ENCODE data around the gene GLI3. TPM values are rescaled to one million over a fixed set of nuclear protein-coding genes. Genes with fewer than 3 reads are reported as not detected.

GLI3 gene
- polyA plus RNA-seq, 2 of the 4 experiments (the other 2 are of a cell fraction): 0.09 TPM; not detected in 1

- ATAC-seq (no peak), FAIRE-seq (no peak), DNase-seq (ENCODE audit: low read depth in 1 of 2, low spot score in 1 of 2) (no peak)
- TF ChIP-seq RARB (CRISPR knock-in tag; IDR thresholded peaks at IDR 0.05) (no peak), E2F6 (IDR thresholded peaks at IDR 0.05; ENCODE audit: borderline replicate concordance, low read depth) (no peak)
- CTCF ChIA-PET: no interaction called here
- 40% methylated on average over 6 of the region's 6 CpGs for WGBS (ENCODE audit: missing lambda C conversion rate)
- Histone ChIP-seq H3K4me3 (no peak overlapping the region), H3K9me3 (no peaks in the 10 kb centered on the region), H3K27ac (no peak overlapping the region), H3K4me1 (no peaks in the 10 kb centered on the region), H3K4me2 (no peak overlapping the region)
- POLR2A ChIA-PET: no interaction called here
These were observed 237.2 kb downstream of the GLI3 start for GRCh38 chr7:41999736-42000283.

- FAIRE-seq (no peak), DNase-seq (ENCODE audit: low read depth in 1 of 2, low spot score in 1 of 2) (no peak), ATAC-seq (no peak)
- Histone ChIP-seq H3K4me2 (no peak overlapping the region), H3K4me3 (no peak overlapping the region), H3K27ac (no peak overlapping the region), H3K9me3 (no peaks in the 10 kb centered on the region), H3K4me1 (no peaks in the 10 kb centered on the region)
- POLR2A ChIA-PET: no interaction called here
- 50% methylated on average over 2 of the region's 2 CpGs for WGBS (ENCODE audit: missing lambda C conversion rate)
- CTCF ChIA-PET: interaction anchor here (0.7 to 2.5 kb wide), 4 partner anchors 18 to 60 kb away, joined by 3 to 16 read pairs (median 4); no protein-coding TSS in a partner anchor
- no peak for TF ChIP-seq TFCP2L1 (CRISPR knock-in tag; IDR thresholded peaks at IDR 0.05)
- TF ChIP-seq FOSL2 (IDR thresholded peaks at IDR 0.05): no peak
- TF ChIP-seq FOSL2 (CRISPR knock-in tag; IDR thresholded peaks at IDR 0.05): no peak
- no peak for TF ChIP-seq EHF (CRISPR knock-in tag; IDR thresholded peaks at IDR 0.05)
These were observed 239.0 kb downstream of the GLI3 start for GRCh38 chr7:41998041-41998440.

- no peak overlapping the region for H3K4me2 ChIP-seq
- DNase-seq (ENCODE audit: low read depth in 1 of 2, low spot score in 1 of 2) (no peak), FAIRE-seq (no peak), ATAC-seq (no peak)
- TF ChIP-seq TP53 (CRISPR knock-in tag; IDR thresholded peaks at IDR 0.05) (no peak), PBX3 (IDR thresholded peaks at IDR 0.05) (no peak)
- H3K4me1 ChIP-seq: no peaks in the 10 kb centered on the region
- WGBS (ENCODE audit: missing lambda C conversion rate): 72% methylated on average over 2 of the region's 2 CpGs
- ChIA-PET CTCF (interaction anchor here (0.7 to 2.5 kb wide), 5 partner anchors 17 to 61 kb away, joined by 3 to 16 read pairs (median 4); no protein-coding TSS in a partner anchor), POLR2A (no interaction called here)
- H3K27ac ChIP-seq: no peak overlapping the region
- H3K9me3 ChIP-seq: no peaks in the 10 kb centered on the region
- no peak overlapping the region for H3K4me3 ChIP-seq
These were observed 239.9 kb downstream of the GLI3 start for GRCh38 chr7:41997151-41997550.

GRCh38 chr7:41996381-41997035 is 240.5 kb downstream of the GLI3 start:
- CTCF ChIA-PET: interaction anchor here (1.1 to 2.5 kb wide), 2 partner anchors 18 to 25 kb away, joined by 3 to 16 read pairs; no protein-coding TSS in a partner anchor
- Histone ChIP-seq H3K4me1 (no peaks in the 10 kb centered on the region), H3K9me3 (no peaks in the 10 kb centered on the region), H3K4me3 (no peak overlapping the region), H3K27ac (no peak overlapping the region), H3K4me2 (no peak overlapping the region)
- FAIRE-seq (no peak), ATAC-seq (no peak), DNase-seq (ENCODE audit: low read depth in 1 of 2, low spot score in 1 of 2) (no peak)
- POLR2A ChIA-PET: no interaction called here
- TF ChIP-seq ZSCAN20 (CRISPR knock-in tag; IDR thresholded peaks at IDR 0.05) (no peak), NR3C1 (IDR thresholded peaks at IDR 0.05) (no peak), TFCP2L1 (CRISPR knock-in tag; IDR thresholded peaks at IDR 0.05) (no peak), PHF8 (IDR thresholded peaks at IDR 0.05; ENCODE audit: borderline replicate concordance, low read depth) (no peak), POLR2AphosphoS2 (conservative IDR thresholded peaks at IDR 0.05; ENCODE audit: low read length) (no peak), E2F6 (IDR thresholded peaks at IDR 0.05; ENCODE audit: borderline replicate concordance, low read depth) (no peak), SMC3 (IDR thresholded peaks at IDR 0.05) (no peak), REST (IDR thresholded peaks at IDR 0.05) (no peak), ZNF302 (CRISPR knock-in tag; IDR thresholded peaks at IDR 0.05) (no peak), HES2 (IDR thresholded peaks at IDR 0.05) (no peak), NPAS2 (CRISPR knock-in tag; IDR thresholded peaks at IDR 0.05; ENCODE audit: borderline replicate concordance) (no peak), KDM5A (IDR thresholded peaks at IDR 0.05) (no peak), RAD21 (conservative IDR thresholded peaks at IDR 0.05 in 1 of 2, IDR thresholded peaks at IDR 0.05 in 1 of 2) (no peak), MYC (IDR thresholded peaks at IDR 0.05; ENCODE audit: borderline replicate concordance, low read length) (no peak), HOXB13 (CRISPR knock-in tag; IDR thresholded peaks at IDR 0.05; ENCODE audit: low read depth) (no peak)
- WGBS (ENCODE audit: missing lambda C conversion rate): 16% methylated on average over 4 of the region's 4 CpGs
